ENCODE results near the gene NYAP2. TPM values are rescaled to one million over a fixed set of nuclear protein-coding genes. Genes with fewer than 3 reads are reported as not detected.

The NYAP2 gene
- polyA plus RNA-seq, 1 experiment: not detected

DNA sequence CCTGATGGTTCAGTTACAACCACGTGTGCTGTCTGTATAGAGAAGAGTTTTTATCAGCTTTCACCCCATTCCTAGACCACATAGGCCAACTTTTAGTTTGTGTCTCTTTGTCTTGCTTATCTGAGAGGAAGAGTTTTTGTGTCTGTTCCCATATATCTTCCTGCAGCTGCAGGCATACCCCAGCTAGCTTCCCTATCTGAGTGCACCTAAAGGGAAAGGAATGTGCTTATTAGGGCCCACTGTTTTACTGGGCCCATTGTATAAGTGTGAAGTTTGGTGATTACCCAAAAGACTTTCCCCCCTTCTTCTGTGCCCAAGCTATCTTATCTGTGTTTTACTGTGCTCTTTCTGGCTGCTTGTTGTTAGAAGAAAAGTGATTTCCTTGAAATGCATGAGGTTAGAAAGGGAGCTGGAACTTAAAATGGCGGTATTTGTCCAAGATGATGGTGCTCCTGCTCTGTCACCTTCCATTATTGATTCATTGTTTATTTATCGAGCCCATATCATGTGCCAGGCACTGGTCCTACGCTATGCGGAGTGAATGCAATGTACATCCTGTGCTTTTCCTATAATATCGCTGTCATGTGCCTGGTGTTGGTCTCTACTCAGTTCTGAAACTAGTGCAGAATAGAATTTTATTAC, 57.2 kb downstream of the NYAP2 start:
- Histone ChIP-seq H3K27ac (ENCODE audit: low read depth, low read length) (no peak overlapping the region), H3K27me3 (ENCODE audit: control insufficient read depth, insufficient read depth, low read length) (no peaks in the 10 kb centered on the region), H3K4me3 (ENCODE audit: low read depth, low read length) (no peak overlapping the region), H3K9me3 (ENCODE audit: control insufficient read depth, insufficient read depth, low read length) (no peaks in the 10 kb centered on the region)
- POLR2A ChIA-PET: no interaction called here
- TF ChIP-seq, protein P1, sequence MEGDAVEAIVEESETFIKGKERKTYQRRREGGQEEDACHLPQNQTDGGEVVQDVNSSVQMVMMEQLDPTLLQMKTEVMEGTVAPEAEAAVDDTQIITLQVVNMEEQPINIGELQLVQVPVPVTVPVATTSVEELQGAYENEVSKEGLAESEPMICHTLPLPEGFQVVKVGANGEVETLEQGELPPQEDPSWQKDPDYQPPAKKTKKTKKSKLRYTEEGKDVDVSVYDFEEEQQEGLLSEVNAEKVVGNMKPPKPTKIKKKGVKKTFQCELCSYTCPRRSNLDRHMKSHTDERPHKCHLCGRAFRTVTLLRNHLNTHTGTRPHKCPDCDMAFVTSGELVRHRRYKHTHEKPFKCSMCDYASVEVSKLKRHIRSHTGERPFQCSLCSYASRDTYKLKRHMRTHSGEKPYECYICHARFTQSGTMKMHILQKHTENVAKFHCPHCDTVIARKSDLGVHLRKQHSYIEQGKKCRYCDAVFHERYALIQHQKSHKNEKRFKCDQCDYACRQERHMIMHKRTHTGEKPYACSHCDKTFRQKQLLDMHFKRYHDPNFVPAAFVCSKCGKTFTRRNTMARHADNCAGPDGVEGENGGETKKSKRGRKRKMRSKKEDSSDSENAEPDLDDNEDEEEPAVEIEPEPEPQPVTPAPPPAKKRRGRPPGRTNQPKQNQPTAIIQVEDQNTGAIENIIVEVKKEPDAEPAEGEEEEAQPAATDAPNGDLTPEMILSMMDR (IDR thresholded peaks at IDR 0.05; ENCODE audit: low read depth, low read length): no peak
- DNase-seq (ENCODE audit: low read depth, low spot score): no peak
- CTCF ChIA-PET: no interaction called here

DNA sequence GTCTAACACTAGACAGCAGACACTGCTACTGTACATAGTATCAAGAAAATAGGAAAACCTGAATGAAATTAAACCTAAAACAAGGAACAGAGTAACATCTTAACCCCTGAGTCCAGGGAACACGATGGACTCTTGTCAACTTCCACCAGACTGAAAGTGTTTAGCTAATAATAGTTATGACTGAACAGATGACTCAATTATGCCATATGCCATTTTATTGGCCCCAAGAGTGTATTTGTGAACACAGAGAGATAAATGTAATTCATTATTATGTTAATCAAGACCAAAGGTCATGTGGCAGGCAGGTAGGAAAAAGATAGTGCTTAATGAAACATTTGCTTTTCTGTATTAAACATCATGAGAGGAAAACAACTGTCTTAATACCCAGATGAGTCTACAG, 58.0 kb downstream of the NYAP2 start:
- TF ChIP-seq, protein P1 (IDR thresholded peaks at IDR 0.05; ENCODE audit: low read depth, low read length): no peak
- no peaks in the 10 kb centered on the region for H3K27me3 ChIP-seq (ENCODE audit: control insufficient read depth, insufficient read depth, low read length)
- no peak for DNase-seq (ENCODE audit: low read depth, low spot score)
- POLR2A ChIA-PET: no interaction called here
- no peak overlapping the region for H3K4me3 ChIP-seq (ENCODE audit: low read depth, low read length)
- H3K27ac ChIP-seq (ENCODE audit: low read depth, low read length): no peak overlapping the region
- H3K9me3 ChIP-seq (ENCODE audit: control insufficient read depth, insufficient read depth, low read length): no peaks in the 10 kb centered on the region
- CTCF ChIA-PET: no interaction called here

DNA sequence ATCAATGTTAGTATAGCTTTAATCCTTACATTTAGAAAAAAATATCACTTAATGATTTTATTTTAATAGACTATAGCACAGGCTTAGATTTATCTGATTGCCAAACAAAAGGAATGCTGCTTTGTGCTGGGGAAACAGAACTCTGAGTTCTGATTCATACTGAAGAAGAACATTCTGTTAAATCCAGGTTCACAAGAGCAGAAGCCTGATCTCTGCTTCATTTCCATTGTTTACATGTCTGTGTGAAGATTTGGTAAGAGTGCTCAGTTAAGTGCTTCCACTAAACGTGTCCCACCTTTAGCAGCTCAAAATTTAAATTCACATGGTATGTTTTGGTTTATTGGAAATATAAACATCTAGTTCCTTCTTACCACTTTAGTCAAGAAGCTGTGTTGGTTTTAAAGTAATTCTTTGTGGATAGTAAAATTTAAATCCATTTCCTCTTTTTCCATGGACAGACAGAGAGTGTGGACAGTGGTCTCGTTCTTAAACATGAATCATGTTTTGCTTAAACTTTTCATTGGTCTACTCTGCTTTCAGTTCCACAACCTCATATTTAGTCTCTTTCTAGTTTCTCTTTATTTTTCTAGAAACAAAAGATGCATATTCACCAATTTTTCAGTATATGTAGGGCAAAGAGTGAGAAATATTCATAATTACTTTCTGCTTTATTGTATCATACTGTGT, 59.1 kb downstream of the NYAP2 start:
- H3K27ac ChIP-seq (ENCODE audit: low read depth, low read length): no peak overlapping the region
- no peak overlapping the region for H3K4me3 ChIP-seq (ENCODE audit: low read depth, low read length)
- H3K27me3 ChIP-seq (ENCODE audit: control insufficient read depth, insufficient read depth, low read length): no peaks in the 10 kb centered on the region
- no peak for DNase-seq (ENCODE audit: low read depth, low spot score)
- no peaks in the 10 kb centered on the region for H3K9me3 ChIP-seq (ENCODE audit: control insufficient read depth, insufficient read depth, low read length)
- POLR2A ChIA-PET: no interaction called here
- TF ChIP-seq, protein P1 (IDR thresholded peaks at IDR 0.05; ENCODE audit: low read depth, low read length): no peak
- CTCF ChIA-PET: no interaction called here

DNA sequence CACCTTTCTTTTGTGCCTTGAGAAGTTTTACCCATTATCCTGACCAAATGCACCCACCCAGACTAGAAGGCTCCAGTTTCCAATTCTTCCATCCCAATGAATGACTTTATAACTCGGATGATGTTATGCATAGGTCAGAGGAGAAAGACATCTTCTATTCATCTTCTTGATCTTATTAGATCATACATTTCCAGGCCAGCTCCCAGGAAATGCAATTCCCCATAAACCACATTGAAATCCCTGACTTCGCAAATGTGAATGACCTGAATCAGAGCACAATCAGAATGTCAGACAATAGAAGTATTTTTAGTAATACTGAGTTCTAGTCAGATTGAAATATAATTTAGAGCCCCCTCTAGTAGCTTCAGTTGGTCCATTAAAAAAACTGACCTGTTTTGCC, 62.9 kb downstream of the NYAP2 start:
- Histone ChIP-seq H3K27ac (ENCODE audit: low read depth, low read length) (no peak overlapping the region), H3K27me3 (ENCODE audit: control insufficient read depth, insufficient read depth, low read length) (no peaks in the 10 kb centered on the region), H3K4me3 (ENCODE audit: low read depth, low read length) (no peak overlapping the region), H3K9me3 (ENCODE audit: control insufficient read depth, insufficient read depth, low read length) (no peaks in the 10 kb centered on the region)
- POLR2A ChIA-PET: no interaction called here
- CTCF ChIA-PET: no interaction called here
- TF ChIP-seq, protein P1 (IDR thresholded peaks at IDR 0.05; ENCODE audit: low read depth, low read length): no peak
- no peak for DNase-seq (ENCODE audit: low read depth, low spot score)

DNA sequence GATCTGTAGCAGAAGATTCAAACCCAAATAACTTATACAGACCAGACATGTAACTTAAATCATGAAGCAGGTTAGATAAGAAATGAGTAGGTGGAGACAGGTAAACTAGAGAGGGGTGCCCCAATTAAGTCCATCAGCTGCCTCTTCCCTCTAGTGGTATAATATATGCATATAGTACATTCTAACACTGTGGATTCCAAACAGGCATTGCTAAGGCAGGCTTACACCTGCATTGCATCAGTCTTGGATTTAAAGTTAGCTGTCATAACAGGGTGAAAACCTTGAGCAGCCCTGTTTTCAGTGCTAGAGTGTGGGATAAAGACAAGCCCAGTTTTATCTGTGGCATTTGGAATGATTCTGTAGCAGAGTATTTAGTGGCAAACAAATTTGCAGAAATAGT, 63.4 kb downstream of the NYAP2 start:
- DNase-seq (ENCODE audit: low read depth, low spot score): no peak
- Histone ChIP-seq H3K27me3 (ENCODE audit: control insufficient read depth, insufficient read depth, low read length) (no peaks in the 10 kb centered on the region), H3K4me3 (ENCODE audit: low read depth, low read length) (no peak overlapping the region), H3K9me3 (ENCODE audit: control insufficient read depth, insufficient read depth, low read length) (no peaks in the 10 kb centered on the region), H3K27ac (ENCODE audit: low read depth, low read length) (no peak overlapping the region)
- POLR2A ChIA-PET: no interaction called here
- CTCF ChIA-PET: no interaction called here
- TF ChIP-seq, protein P1 (IDR thresholded peaks at IDR 0.05; ENCODE audit: low read depth, low read length): no peak

Measured in AG04450 (cell line).